Astrocyte (in vitro differentiated cells and primary cell): ENCODE data around the gene PCBP2. TPM values are rescaled to one million over a fixed set of nuclear protein-coding genes. Genes with fewer than 3 reads are reported as not detected.
"Not testable (repeated sequence)": the region's sequence is repeated elsewhere in the genome, so short reads cannot be mapped to it uniquely, and the experiment has no call there.

Experiments used
- DNase-seq: peaks from one replicate; pipeline ENCODE4 v3.0.0-alpha.2; 2010; ENCODE audit warnings: low read depth
- FAIRE-seq: peaks from 2 replicates; lab custom pipeline; 2011; peaks lifted over from hg19 to GRCh38; lab: Jason Lieb, UNC
- H2AFZ ChIP-seq: 2 replicates; pipeline ENCODE4 v1.6.0; 2012; ENCODE audit warnings: low read depth, low read length, inconsistent platforms
- H3K27ac ChIP-seq: 2 replicates; pipeline ENCODE4 v1.5.1; 2011; ENCODE audit warnings: low read depth, low read length, inconsistent platforms
- H3K27me3 ChIP-seq: 2 replicates; pipeline ENCODE4 v1.6.0; 2011; ENCODE audit warnings: low read length, inconsistent platforms; ENCODE audit not compliant: insufficient read depth
- H3K36me3 ChIP-seq: 2 replicates; pipeline ENCODE4 v1.5.1; 2011; ENCODE audit warnings: low read length, inconsistent platforms; ENCODE audit not compliant: insufficient read depth
- H3K4me1 ChIP-seq: 2 replicates; pipeline ENCODE4 v1.5.1; 2011; ENCODE audit warnings: low read length, inconsistent platforms; ENCODE audit not compliant: insufficient read depth
- H3K4me2 ChIP-seq: 2 replicates; pipeline ENCODE4 v1.6.0; 2012; ENCODE audit warnings: low read length, inconsistent platforms
- H3K4me3 ChIP-seq: 2 replicates; pipeline ENCODE4 v1.5.1; 2011; ENCODE audit warnings: low read depth, mild to moderate bottlenecking, low read length, inconsistent platforms; ENCODE audit not compliant: insufficient read depth
- H3K79me2 ChIP-seq: 2 replicates; pipeline ENCODE4 v1.6.0; 2012; ENCODE audit warnings: mild to moderate bottlenecking, low read length, inconsistent platforms; ENCODE audit not compliant: insufficient read depth
- H3K9ac ChIP-seq: 2 replicates; pipeline ENCODE4 v1.6.0; 2012; ENCODE audit warnings: mild to moderate bottlenecking, low read length, inconsistent platforms
- H3K9me3 ChIP-seq: 2 replicates; pipeline ENCODE4 v1.5.1; 2012; ENCODE audit warnings: low read depth, mild to moderate bottlenecking, low read length, inconsistent platforms; ENCODE audit not compliant: insufficient read depth
- H4K20me1 ChIP-seq: 2 replicates; pipeline ENCODE4 v1.6.0; 2012; ENCODE audit warnings: low read length, inconsistent platforms; ENCODE audit not compliant: insufficient read depth
- H3K27ac Mint-ChIP-seq: one replicate; pipeline ENCODE4 v1.8.0; 2021; ENCODE audit warnings: mild to moderate bottlenecking, mixed read lengths; ENCODE audit not compliant: unreplicated experiment
- H3K27me3 Mint-ChIP-seq: one replicate; pipeline ENCODE4 v1.8.0; 2021; ENCODE audit warnings: low read depth, mixed read lengths; ENCODE audit not compliant: unreplicated experiment
- H3K36me3 Mint-ChIP-seq: one replicate; pipeline ENCODE4 v1.8.0; 2021; ENCODE audit warnings: low read depth, mixed read lengths; ENCODE audit not compliant: unreplicated experiment
- H3K4me1 Mint-ChIP-seq: one replicate; pipeline ENCODE4 v1.8.0; 2021; ENCODE audit warnings: low read depth, mixed read lengths; ENCODE audit not compliant: unreplicated experiment
- H3K4me3 Mint-ChIP-seq: one replicate; pipeline ENCODE4 v1.8.0; 2021; ENCODE audit warnings: mild to moderate bottlenecking, moderate library complexity, mixed read lengths; ENCODE audit not compliant: unreplicated experiment
- H3K9me3 Mint-ChIP-seq: one replicate; pipeline ENCODE4 v1.8.0; 2021; ENCODE audit warnings: mild to moderate bottlenecking, mixed read lengths; ENCODE audit not compliant: unreplicated experiment
- CTCF ChIP-seq: IDR thresholded peaks from 2 replicates; pipeline ENCODE4 v1.5.1; 2011; ENCODE audit warnings: low read depth, mild to moderate bottlenecking, inconsistent platforms, low read length, moderate library complexity; ENCODE audit not compliant: insufficient read depth
- EZH2 ChIP-seq: IDR thresholded peaks from 2 replicates; pipeline ENCODE4 v1.6.1; 2012; ENCODE audit warnings: mild to moderate bottlenecking, low read length, inconsistent platforms; ENCODE audit not compliant: insufficient read depth
- total RNA-seq: library from RNA; stranded (reverse); gene quantifications from 2 replicates; pipeline ENCODE4 v1.2.1, GENCODE V29; 2021

The PCBP2 gene
- total RNA-seq, 1 donor from 2014 or later = 733 TPM

- Histone ChIP-seq H4K20me1 (peaks cover 19% of the 10 kb centered on the region), H3K36me3 (peaks cover 7% of the 10 kb centered on the region), H3K9me3 (no peaks in the 10 kb centered on the region), H3K4me2 (peak within 1 kb of the TSS; percentile 91), H2AFZ (peak within 1 kb of the TSS; percentile 81), H3K4me3 (peak within 1 kb of the TSS; percentile 88), H3K9ac (peak within 1 kb of the TSS; percentile 85), H3K27ac (peak within 1 kb of the TSS; percentile 55), H3K27me3 (no peaks in the 10 kb centered on the region), H3K4me1 (peaks cover 5% of the 10 kb centered on the region), H3K79me2 (peaks cover 27% of the 10 kb centered on the region)
- H3K4me1 Mint-ChIP-seq = peaks cover 18% of the 10 kb centered on the region
- no peaks in the 10 kb centered on the region for H3K27me3 Mint-ChIP-seq
- peak within 1 kb of the TSS; percentile 97 for H3K4me3 Mint-ChIP-seq
- no peak for FAIRE-seq
- peak within 1 kb of the TSS; percentile 96 for H3K27ac Mint-ChIP-seq
- TF ChIP-seq EZH2 = no peak
- no peak for TF ChIP-seq CTCF
- peak; percentile 97 for DNase-seq
- H3K36me3 Mint-ChIP-seq = peaks cover 15% of the 10 kb centered on the region
- H3K9me3 Mint-ChIP-seq = no peaks in the 10 kb centered on the region
These were observed 10.7 kb upstream of the PCBP2 start, which contains the start of gene PRR13 for GRCh38 chr12:53441040-53441833. TSS of gene PRR13 (plus strand) at chr12:53441734. CDS start at chr12:53442715, 981 bp downstream.

- peak overlapping the region; percentile 63 for H3K4me3 Mint-ChIP-seq
- TF ChIP-seq EZH2 (no peak), CTCF (no peak)
- peaks cover 24% of the 10 kb centered on the region for H3K36me3 Mint-ChIP-seq
These were observed 7.9 kb upstream of the PCBP2 start for GRCh38 chr12:53443955-53444354.

GRCh38 chr12:53444593-53445325 lies 7.1 kb upstream of the PCBP2 start:
- not testable (repeated sequence) for FAIRE-seq, H3K4me3 ChIP-seq, H3K27me3 ChIP-seq, H3K9me3 ChIP-seq, H3K9ac ChIP-seq, H2AFZ ChIP-seq, H3K9me3 Mint-ChIP-seq, DNase-seq, H3K4me2 ChIP-seq, H3K27ac ChIP-seq, H3K4me1 ChIP-seq, H3K27me3 Mint-ChIP-seq
- Mint-ChIP-seq H3K27ac (peak overlapping the region; percentile 34), H3K4me1 (peaks cover 18% of the 10 kb centered on the region), H3K36me3 (peaks cover 24% of the 10 kb centered on the region), H3K4me3 (peak overlapping the region; percentile 60)
- peaks cover 19% of the 10 kb centered on the region for H4K20me1 ChIP-seq
- peaks cover 14% of the 10 kb centered on the region for H3K36me3 ChIP-seq
- peaks cover 27% of the 10 kb centered on the region for H3K79me2 ChIP-seq

More at GRCh38 chr12:53443955-53444354, 7.9 kb upstream of the PCBP2 start:
- no peaks in the 10 kb centered on the region for H3K9me3 Mint-ChIP-seq
- H3K27me3 Mint-ChIP-seq = no peaks in the 10 kb centered on the region
- Histone ChIP-seq H3K4me1 (peaks cover 5% of the 10 kb centered on the region), H3K27me3 (no peaks in the 10 kb centered on the region), H4K20me1 (peaks cover 19% of the 10 kb centered on the region), H3K4me3 (no peak overlapping the region), H2AFZ (no peak overlapping the region), H3K79me2 (peaks cover 27% of the 10 kb centered on the region), H3K36me3 (peaks cover 14% of the 10 kb centered on the region), H3K4me2 (peak overlapping the region; percentile 34), H3K9ac (no peak overlapping the region), H3K9me3 (no peaks in the 10 kb centered on the region), H3K27ac (no peak overlapping the region)
- H3K27ac Mint-ChIP-seq = no peak overlapping the region
- DNase-seq (no peak), FAIRE-seq (no peak)
- H3K4me1 Mint-ChIP-seq = peaks cover 18% of the 10 kb centered on the region
